Measurements from ENCODE around the gene CTSA.

CTSA gene

DNA sequence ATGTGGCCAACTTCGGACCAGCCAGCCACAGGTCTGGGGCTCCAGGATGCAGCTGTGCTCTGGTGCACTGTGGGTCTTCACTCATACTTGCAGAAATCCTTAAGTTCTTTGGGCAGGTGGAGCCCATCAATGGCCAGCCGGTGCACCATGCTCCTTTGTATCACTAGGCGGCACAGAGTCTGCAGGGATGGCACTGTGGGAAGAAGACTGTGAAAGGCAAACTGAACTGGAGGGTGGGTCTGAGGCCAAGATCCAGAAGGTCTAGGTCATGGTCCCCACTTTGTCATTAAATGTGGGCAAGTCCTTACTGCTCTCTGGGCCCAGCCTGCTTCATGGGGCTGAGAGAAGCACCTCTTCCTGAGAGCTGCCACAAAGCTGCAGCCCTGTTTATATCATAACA, 2.5 kb upstream of the CTSA start:
- TF ChIP-seq, protein P1, sequence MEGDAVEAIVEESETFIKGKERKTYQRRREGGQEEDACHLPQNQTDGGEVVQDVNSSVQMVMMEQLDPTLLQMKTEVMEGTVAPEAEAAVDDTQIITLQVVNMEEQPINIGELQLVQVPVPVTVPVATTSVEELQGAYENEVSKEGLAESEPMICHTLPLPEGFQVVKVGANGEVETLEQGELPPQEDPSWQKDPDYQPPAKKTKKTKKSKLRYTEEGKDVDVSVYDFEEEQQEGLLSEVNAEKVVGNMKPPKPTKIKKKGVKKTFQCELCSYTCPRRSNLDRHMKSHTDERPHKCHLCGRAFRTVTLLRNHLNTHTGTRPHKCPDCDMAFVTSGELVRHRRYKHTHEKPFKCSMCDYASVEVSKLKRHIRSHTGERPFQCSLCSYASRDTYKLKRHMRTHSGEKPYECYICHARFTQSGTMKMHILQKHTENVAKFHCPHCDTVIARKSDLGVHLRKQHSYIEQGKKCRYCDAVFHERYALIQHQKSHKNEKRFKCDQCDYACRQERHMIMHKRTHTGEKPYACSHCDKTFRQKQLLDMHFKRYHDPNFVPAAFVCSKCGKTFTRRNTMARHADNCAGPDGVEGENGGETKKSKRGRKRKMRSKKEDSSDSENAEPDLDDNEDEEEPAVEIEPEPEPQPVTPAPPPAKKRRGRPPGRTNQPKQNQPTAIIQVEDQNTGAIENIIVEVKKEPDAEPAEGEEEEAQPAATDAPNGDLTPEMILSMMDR (IDR thresholded peaks at IDR 0.05; ENCODE audit: low read length, missing control alignments) = no peak
- DNase-seq (ENCODE audit: low read depth) = no peak
- H3K4me3 ChIP-seq (replicated peaks; ENCODE audit: low read depth, low read length) = no peak overlapping the region

DNA sequence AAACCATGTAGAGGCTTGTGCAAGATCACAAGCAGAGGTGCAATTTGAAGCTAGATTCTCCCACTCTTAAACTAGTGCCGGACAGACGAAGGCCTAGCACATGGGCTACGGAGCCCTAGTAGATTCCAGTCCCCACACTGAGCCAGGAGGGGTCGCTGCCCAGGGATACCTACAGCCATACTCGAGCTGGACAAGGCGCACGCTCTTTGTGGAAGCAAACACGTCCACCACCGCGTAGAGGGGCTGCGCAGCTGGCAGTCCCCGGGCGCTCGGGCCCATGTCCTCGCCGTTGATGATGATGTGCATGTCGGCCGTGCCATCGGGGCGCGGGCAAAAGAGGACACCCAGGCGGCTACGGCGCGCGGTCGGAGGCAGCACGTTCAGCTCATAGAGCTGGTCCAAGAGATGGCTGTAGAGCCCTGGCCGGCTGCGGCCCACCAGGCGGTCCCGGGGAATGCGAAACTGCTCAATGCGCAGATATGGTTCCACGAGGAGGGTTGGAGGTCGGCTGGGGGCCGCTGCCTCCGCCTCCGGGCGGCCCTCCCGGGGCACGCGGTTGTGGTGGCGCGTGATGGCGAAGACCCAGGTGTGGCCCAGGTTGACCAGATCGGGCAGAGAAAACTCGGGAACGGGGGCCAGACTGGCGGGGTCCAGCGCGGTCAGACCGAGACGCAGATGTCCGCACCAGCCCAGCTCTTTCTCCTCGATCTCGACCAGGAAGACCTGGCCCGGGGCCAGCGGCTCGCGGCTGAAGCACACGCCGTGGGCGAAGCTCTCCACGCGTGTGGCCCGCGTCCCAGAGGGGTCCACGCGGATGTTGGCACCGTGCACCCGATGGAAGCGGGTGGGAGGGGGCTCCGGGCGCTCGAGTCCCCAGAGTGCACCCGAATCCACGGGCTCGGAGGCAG, 804 bp upstream of the CTSA start:
- peak overlapping the region; percentile 69 for H3K4me3 ChIP-seq (replicated peaks; ENCODE audit: low read depth, low read length)
- DNase-seq (ENCODE audit: low read depth) = peak; percentile 86
- TF ChIP-seq, protein P1 (IDR thresholded peaks at IDR 0.05; ENCODE audit: low read length, missing control alignments) = peak; percentile 77

DNA sequence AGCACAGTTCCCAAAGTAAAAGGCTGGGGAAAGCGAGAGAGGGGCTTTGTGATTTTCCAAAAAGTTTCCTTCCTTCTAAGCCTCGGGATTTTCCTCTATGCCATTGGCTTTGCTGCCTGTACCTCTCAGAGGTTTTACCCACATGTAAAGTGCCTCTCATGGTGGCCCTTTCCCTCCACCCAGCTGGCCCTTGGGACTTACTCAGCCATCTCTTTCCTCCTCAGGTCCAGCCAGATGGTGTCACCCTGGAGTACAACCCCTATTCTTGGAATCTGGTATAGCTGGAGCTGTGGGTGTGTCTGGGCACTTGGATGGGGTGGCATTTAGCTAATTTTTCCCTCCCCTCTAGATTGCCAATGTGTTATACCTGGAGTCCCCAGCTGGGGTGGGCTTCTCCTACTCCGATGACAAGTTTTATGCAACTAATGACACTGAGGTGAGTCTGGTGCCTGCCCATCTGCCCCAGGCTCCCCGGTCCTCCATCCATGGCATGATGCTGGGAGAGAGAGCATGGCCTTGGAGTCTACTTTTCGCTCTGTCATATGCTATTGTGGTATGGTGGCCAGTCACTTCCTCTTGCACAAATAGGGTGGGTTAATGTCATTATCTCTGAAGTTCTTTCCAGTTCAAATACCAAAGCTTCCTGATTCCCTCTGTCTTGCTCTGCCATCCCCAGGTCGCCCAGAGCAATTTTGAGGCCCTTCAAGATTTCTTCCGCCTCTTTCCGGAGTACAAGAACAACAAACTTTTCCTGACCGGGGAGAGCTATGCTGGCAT, 1.1 kb downstream of the CTSA start:
- TF ChIP-seq, protein P1 (IDR thresholded peaks at IDR 0.05; ENCODE audit: low read length, missing control alignments) = peak; percentile 28
- peak; percentile 42 for DNase-seq (ENCODE audit: low read depth)
- H3K4me3 ChIP-seq (replicated peaks; ENCODE audit: low read depth, low read length) = peak overlapping the region; percentile 69

DNA sequence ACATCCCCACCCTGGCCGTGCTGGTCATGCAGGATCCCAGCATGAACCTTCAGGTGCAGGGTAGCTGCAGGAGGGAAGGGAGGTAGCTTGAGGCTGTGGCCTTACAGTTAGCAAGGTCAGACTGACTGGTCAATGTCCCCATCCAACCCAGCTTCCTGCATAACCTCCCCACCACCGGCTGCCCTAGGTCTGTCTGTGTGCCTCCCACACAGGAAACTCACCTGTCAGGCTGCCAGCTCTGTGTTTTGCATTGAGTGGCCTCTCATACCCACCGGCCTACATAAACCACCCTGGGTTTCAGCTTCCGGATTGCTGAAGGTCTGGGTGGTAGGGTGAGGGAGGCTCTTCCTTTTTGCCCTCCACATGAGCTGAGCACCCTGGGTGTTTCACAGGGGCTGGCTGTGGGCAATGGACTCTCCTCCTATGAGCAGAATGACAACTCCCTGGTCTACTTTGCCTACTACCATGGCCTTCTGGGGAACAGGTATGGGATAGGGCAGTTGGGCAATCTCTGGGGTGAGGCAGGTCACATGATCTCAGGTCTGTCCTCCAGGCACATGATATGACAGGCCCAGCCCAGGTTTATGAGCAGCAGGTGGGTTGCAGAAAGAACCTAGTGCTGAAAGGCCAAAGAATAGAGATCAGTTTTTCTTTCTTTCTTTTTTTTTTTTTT, 1.8 kb downstream of the CTSA start:
- H3K4me3 ChIP-seq (replicated peaks; ENCODE audit: low read depth, low read length) = peak overlapping the region; percentile 14
- no peak for DNase-seq (ENCODE audit: low read depth)
- TF ChIP-seq, protein P1 (IDR thresholded peaks at IDR 0.05; ENCODE audit: low read length, missing control alignments) = no peak

DNA sequence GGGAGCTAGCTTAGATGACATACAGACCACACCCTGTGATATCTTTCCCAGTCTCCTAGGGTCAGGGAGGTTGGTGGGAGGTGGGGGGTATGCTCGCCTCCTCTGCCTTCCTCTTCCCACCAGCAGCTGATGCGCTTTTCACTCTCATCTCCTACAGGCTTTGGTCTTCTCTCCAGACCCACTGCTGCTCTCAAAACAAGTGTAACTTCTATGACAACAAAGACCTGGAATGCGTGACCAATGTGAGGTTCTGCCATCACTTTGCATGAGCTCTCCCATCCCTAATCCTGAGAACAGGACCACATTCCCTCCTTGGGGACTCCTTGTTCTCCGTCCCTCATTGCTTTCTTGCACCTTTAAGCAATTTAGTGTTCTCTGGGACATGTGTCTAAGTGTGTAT, 2.7 kb downstream of the CTSA start:
- DNase-seq (ENCODE audit: low read depth) = no peak
- TF ChIP-seq, protein P1 (IDR thresholded peaks at IDR 0.05; ENCODE audit: low read length, missing control alignments) = no peak
- H3K4me3 ChIP-seq (replicated peaks; ENCODE audit: low read depth, low read length) = no peak overlapping the region

DNA sequence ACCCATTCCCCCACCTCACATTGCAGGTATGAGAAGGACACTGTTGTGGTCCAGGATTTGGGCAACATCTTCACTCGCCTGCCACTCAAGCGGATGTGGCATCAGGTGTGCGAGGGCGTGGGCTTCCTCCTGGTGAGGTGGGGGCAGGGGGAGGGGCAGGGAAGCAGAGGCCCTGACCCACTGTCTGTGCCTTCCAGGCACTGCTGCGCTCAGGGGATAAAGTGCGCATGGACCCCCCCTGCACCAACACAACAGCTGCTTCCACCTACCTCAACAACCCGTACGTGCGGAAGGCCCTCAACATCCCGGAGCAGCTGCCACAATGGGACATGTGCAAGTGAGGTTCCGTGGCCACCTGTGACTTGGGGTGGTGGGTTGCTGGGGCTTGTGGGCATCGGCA, 3.7 kb downstream of the CTSA start:
- TF ChIP-seq, protein P1 (IDR thresholded peaks at IDR 0.05; ENCODE audit: low read length, missing control alignments) = no peak

More for the DNA sequence above, 3.7 kb downstream of the CTSA start:
- no peak for DNase-seq (ENCODE audit: low read depth)
- H3K4me3 ChIP-seq (replicated peaks; ENCODE audit: low read depth, low read length) = no peak overlapping the region
